GM18499 (cell line): ENCODE data around the gene CHKB.

ENCODE experiments used
- ATAC-seq: cut with Tn5 transposase; IDR thresholded peaks from one replicate; pipeline ENCODE4 v1.9.1; 2021; ENCODE audit warnings: moderate number of reproducible peaks; ENCODE audit not compliant: insufficient read depth, unreplicated experiment

CHKB gene

DNA sequence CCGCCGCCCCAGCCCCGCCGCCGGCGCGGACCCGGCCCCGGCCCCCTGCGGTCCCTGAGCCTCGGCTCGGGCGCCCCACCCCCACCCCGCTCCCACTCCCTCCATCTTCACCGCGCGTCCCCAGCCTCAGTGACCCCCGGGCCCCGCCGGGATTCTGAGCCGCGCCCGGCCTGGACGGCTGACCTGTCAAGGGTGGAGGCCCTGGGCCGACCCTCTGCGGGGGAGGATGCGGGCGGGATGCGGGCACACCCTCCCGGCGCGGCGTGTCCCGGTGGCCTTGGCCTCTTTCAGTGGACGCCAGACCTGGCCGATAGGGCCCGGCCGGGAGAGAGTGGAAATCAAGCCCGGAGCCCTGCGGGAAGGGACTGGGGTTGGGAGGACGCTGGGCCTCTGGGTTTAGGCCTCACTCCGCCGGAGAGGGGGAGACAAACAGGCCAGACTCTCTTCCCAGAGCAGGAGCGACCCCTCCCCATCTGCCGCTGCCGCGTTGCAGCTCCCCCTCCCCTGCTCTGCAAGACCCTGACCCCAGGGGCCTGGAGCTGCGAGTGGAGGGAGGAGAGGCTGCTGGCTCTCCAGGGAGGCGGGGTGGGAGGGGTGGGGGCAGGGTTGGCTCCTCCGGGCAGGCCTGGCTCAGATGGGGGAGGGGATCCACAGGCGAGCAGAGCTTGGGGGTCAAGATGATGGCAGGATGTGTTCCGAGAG, 18.5 kb upstream of the CHKB start:
- ATAC-seq, result no peak

DNA sequence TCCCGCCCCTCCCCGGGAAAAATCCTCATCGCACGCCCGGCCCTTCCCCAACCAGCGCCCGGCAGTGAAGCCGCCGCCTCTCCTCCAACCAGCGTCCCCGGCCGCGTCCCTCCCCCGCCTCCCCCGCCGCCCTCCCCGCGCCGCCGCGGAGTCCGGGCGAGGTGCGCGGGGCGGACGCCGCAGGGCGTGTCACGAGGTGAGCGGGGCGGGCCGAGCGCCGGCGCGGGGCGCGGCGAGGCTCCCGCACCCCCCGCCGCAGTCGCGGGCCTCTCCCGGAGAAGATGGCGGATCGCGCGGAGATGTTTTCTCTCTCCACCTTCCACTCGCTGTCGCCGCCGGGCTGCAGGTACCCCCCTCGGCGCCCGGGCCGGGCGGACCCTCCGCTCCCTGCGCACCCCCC, 17.9 kb upstream of the CHKB start, which contains the start of gene MAPK8IP2:
TSS of gene MAPK8IP2 (plus strand) at position 256 of the 400 bp plus-strand sequence. CDS start at position 282, 26 bp downstream.
- ATAC-seq, result no peak

DNA sequence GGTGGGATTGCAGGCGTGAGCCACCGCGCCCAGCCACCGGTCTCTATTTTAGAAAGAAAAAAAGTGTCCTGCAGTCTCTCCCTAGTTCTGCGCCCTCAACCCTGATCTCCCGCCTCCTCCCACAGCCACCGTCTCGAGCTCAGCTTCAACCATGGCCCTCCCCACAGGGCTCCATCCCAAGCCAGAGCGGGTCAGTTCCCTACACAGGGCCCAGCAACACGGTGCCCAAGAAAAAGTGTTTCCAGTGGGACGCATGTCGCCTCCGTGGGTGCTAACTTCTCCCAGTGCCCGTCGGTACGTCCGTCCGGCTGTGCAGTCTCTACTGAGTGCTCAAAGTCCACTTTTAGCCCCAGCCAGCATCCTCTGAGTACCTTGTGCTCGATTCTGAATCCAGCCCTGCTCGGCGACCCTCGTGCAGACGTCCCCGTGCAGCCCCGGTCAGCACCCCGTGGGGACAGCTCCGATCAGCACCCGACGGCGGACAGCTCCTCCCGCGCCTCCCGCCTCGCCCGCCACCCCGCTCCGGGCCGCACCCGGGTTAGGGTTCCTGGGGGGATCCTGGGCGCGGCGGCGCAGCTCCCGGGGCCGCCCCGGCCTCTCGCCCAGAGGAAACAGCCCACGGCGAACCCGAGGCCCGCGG, 17.3 kb upstream of the CHKB start:
- no peak for ATAC-seq

DNA sequence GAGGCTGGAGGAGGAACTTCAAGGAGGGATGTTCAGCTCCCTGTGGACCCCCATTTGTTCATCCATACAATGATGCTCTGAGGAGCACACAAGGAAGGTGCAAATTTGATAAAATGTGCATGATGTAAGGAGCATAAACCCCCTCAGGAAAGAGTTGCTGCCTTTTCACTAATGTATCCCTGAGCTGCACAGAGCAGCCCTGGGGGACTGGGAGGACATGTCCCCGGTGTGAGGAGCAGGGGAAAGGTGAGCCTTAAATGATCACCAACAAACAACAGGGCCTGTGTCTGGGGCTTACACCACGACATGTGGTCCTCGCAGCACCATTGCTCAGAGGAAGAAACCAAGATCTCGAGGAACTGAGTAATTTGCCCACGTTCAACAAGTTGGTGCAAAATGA, 14.4 kb upstream of the CHKB start:
- no peak for ATAC-seq

DNA sequence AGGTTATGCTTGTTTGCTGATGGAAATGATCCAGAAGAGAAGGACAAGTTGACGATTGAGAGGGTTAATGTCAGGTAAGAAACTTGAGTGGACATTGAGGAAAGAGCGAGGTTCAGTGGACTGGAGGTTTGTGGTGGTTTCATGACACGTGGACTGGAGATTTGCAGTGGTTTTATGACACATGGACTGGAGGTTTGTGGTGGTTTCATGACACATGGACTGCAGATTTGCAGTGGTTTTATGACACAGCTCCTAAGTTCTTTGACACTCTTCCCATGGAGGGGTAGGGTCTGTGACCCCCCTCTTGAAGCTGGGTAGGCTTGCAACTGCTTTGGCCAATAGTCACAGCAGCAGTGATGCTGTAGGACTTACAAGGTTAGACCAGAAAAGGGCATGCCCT, 12.5 kb upstream of the CHKB start:
- ATAC-seq, result no peak

DNA sequence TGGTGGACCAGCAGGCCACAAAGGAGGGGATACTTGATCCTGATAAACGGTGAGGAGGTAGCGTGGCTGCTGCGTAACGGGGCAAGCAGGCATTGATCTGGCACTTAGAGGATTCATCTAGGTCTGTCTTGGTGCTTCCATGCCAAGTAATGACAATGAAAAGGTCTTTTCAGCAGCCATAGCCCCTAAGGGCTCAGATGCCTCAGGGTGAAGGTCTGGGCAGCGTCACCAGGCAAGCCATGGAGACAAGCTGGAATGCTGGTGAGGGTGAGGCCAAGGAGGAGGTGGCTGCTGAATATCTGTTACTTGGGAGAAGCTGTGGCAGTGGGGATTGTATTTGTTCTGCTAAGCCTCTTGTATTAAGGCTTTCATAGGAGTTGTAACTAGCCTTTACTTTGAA, 4.8 kb upstream of the CHKB start:
- no peak for ATAC-seq

DNA sequence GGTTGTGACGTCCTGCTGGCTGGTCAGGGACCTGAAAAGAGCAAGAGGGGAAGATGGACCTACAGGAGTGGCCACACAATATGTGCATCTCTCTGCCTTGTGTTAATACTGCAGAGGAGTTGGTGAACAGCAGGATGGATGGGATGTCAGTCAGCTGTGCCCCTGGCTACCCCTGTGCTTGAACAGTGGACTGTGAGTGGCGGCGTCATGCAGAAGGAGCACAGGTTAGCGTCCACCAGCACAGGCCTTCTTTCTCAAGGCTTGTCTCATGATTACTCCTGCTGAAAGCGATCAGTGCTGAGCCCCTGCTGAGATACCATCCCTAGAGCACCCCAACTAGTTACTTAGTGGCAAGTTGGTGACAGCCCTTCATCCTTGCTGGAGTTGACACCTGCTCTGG, 3.8 kb upstream of the CHKB start:
- ATAC-seq, result no peak

DNA sequence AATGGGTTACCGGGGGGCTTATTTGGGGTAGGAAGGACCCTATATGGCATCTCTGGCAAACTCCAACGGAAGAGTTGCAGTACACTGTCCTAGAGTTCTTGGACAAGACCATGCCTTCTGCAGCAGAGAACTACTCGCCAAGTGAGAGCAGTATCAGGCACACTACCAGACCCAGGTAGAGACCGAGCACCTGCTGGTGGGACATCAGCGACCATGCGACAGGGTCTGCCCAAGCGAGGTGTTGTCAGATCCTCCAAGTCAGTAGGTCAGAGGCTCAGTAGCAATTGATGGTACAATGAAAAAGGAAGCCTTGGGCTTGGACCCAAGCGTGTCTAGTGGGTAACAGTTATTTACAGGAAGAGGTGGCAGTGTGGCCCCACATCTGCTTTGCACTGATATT, 3.1 kb upstream of the CHKB start:
- no peak for ATAC-seq

DNA sequence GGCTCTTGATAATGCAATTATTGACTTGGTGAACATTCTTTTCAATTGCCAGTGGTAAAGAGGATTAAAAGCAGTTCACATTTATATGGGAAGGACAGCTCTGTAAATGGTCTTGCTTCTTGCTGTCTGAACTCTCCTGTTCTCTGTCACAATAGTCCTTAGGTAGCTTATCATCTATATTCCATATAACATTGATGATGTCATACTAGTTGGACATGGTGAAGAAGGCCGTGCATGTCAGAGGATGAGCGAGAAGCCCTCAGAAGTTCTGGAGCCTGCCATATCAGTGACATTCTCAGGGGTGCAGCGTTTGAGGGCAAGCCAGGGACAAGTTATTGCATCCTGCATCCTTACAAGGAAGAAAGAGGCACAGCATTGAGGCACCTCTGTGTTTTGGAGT, 2.6 kb upstream of the CHKB start:
- no peak for ATAC-seq

DNA sequence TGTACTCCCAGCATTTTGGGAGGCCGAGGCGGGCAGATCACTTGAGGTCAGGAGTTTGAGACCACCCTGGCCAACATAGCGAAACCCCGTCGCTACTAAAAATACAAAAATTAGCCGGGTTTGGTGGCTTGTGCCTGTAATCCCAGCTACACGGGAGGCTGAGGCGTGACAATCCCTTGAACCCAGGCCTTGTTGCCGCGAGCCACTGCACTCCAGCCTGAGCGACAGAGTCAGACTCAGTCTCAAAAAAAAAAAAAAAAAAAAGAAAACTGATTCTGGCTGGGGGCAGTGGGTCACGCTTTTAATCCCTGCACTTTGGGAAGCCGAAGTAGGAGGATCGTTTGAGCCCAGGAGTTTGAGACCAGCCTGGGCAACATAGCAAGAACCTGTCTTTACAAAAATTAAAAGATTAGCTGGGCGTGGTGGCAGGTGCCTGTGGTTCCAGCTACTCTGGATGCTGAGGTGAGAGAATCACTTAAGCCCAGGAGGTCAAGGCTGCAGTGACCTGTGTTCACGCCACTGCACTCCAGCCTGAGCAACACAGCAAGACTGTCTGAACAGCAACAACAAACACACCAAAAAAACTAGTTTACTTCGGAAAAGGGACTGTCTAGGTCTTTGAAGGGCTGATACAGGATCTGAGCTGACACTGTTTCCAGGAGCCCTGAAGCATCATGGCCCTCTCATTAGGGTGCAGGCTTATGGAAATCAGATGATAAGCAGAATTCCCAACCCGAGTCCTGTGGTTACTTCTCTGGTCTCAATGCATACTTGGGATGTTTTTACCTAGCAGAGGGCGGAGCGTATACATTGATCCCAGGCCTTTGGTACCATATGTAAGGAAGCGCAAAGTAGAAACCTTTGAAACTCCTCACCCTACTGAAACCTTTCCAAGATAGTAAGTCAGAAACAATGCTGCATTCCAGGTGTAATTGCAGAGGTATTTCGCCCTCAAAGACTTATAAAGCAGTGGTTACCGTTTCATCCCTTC, 1.8 kb upstream of the CHKB start:
- ATAC-seq, result no peak

DNA sequence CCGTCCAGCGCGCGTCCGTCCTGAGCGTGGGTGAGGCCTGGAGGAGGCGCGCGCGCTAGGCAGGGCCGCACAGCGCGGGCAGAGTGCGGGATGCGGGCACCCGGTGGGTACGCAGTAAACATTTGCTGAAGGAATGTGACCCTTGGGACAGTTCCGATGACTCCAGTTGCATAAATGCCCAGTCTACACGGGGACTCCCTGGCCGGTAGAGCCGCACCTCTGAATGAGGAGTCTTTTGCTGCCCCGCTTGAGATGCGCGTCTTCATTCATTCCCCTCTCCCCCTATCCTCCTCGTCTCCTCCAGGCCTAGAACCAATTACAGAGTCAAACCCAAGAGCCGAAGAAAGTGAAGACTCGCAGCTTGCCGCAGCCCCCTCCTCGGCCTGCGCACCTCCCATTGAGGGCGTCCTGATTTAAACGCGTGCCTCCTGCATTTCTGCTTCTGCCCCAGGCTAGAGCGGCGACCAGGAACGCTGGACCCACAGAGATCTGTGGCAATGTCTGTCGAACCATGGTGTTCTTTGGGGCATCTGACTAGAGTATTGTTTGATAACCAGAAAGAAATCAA, 729 bp upstream of the CHKB start:
- peak; percentile 13 for ATAC-seq

DNA sequence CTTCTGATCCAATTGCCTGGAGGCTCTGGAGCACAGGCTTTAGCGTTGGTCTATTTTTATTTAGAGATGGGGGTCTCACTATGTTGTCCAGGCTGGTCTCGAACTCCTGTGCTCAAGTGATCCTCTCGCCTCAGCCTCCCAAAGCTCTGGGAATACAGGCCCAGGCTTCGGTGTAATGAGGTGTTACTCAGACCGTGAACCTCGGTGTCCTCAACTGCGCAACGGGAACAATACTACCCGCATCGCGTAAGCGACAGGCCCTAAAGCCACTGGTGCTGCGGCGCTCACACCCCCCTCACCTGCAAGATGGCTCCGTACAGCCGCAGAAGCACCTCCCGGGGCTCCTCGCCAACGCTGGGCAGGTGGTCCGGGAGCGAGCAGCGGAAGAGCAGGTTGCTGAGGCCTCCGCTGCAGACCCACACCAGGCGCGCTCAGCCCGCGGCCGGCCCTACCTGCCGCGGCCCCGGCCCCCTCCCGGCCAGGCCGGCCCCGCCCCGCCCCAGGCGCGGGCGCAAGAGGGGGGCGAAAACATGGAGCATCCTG, 628 bp downstream of the CHKB start:
- no peak for ATAC-seq

DNA sequence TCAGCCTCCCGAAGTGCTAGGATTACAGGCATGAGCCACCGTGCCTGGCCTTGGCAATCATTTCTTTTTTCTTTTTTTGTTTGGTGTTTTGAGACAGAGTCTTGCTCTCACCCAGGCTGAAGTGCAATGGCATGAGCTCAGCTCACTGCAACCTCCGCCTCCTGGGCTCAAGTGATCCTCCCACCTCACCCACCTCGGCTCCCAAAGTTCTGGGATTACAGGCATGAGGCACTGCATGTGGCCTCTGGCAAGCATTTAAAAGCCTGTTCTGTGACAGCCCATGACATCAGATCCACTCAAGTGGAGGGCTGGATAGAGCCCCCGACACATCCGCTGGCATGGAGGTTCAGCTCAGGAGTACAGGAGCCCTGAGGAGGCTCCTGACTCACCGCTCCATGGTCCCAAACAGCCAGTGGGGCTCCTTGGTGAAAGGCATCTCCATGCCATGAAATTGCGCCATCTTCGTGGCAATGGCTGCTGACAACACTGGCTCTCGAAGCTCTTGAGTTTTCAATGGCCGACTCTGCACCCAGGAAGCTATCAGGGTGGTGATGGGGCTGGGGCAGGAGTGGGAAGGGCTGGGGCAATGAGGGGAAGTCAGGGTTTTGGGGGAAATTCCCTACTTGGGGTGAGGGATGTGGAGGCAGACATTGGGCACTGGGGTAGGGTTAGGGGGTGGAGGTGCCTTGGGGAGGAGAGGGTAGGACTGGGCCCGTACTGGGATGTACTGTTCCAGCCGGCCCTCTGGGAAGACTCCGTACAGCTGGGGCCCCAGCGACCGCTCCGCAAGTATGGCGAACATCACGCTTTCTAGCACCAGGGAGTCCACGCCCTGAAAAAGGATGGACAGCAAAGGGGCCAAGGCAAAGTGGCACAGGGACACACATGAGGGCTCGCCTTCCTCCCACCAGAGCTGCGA, 1.4 kb downstream of the CHKB start:
- ATAC-seq, result no peak

DNA sequence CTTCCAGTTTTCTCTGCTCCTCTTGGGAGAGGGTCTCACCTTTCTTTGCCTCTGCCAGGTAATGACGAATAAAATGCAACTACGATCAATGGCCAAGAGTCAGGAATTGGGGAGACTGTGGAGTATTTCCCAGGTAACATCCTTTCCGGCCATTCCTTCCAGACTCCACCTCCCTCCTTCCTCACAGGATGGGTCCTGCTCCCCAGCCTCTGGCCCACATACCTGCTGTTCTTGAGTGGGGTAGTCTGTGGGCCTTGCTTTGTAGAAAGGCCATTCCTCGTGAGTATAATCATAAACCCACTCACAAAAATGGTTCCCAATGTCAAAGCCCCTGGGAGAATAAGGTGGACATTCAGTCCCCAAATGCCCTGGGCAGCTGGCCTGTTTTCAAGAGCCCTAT, 2.9 kb downstream of the CHKB start:
- no peak for ATAC-seq

DNA sequence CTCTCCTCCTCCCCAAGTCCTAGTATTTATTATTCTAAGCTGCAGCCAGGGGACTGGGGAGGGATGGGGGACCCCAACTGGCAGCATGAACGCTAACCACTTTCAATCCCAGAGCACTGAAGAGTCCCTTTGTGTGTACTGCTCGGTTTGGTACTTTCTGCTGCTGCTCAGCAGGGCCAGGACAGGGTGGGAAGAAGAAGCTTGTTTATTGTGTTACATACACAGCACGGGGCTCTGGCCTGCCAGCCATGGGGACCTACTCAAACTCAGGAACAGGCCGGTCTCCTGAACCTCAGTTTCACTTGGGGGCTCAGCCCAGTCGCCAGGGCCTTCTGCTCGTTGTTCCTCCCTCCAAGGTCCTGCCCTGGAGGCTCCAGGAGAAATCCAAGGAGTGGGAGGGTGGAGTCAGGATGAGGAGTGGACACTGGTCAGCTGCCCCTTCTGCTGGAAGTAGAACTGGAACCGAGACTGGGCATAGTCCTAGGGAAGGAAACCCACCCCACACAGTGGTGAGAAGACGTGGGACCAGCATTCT, 3.8 kb downstream of the CHKB start:
- no peak for ATAC-seq

DNA sequence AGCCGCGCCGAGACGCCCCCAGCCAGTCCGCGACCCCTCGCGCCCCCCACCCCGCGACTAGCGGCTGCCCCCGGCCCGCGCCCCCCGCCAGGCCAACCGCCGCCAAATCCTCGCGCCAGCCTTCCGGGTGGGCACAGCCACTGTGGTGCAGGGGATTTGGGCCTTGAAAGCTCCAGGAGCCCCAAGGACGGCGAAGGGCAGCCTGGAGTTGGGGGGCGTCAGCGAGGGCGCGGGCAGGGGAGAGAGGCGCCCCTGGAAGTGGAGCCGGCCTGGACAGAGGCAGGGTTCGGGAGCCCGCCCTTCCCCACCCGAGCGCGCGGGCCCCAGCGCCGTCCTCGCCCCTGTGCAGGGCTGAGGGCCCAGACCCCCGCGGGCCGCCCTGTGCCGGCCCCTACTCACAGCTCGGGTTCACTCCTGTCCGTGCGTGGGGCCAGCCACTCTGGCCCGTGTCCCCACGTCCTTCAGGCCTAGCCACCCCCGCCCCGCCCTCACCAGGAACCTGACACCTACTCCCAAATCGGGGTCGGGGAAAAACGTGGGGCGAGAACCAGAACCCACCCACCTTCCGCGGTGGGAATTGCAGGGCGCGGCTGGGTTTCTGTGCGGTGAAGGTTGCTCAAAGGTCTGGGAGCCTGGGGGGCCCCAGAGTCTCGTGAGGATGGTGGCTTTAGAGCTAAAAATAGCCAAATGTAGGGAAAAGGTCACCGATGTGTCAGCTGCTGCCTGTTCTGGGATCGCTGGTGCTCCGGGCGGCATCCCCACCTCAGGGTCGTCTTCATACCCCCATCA, 4.5 kb downstream of the CHKB start, which contains the start of gene CPT1B:
TSS of gene CPT1B (minus strand) at position 441 of the 789 bp plus-strand sequence. CDS start 512 bp downstream, outside the sequence.
- no peak for ATAC-seq

DNA sequence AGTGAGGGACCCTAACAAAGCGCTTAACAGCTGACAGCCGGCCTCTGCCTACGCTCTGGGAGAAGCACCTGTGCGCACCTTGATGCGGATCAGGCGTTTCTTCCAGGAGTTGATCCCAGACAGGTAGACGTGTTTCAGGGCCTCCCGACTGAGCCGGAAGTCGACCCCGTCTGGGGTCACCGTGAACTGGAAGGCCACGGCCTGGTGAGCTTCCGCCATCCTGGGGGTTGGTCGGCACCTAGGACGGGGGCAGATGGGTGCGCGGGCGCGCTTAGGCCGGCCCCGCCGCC, 5.0 kb downstream of the CHKB start:
- ATAC-seq, result no peak
